HFF-Myc (cell line): Measurements from ENCODE around the gene B3GNT7.
"Not testable (repeated sequence)": the region's sequence is repeated elsewhere in the genome, so short reads cannot be mapped to it uniquely, and the experiment has no call there.

ENCODE experiments used
- DNase-seq: peaks from one replicate; pipeline ENCODE4 v3.0.0-alpha.2; 2011; ENCODE audit warnings: low read depth; ENCODE audit errors: extremely low read depth
- H3K4me3 ChIP-seq: replicated peaks from 2 replicates; pipeline ENCODE4 v1.5.1; 2011; ENCODE audit warnings: low read depth, mild to moderate bottlenecking, control low read depth, low read length
- TF ChIP-seq, protein P1 (sequence below): IDR thresholded peaks from 2 replicates; pipeline ENCODE4 v1.5.1; 2012; ENCODE audit warnings: mild to moderate bottlenecking, low read depth, low read length, control low read depth; ENCODE audit errors: missing control alignments

The B3GNT7 gene

DNA sequence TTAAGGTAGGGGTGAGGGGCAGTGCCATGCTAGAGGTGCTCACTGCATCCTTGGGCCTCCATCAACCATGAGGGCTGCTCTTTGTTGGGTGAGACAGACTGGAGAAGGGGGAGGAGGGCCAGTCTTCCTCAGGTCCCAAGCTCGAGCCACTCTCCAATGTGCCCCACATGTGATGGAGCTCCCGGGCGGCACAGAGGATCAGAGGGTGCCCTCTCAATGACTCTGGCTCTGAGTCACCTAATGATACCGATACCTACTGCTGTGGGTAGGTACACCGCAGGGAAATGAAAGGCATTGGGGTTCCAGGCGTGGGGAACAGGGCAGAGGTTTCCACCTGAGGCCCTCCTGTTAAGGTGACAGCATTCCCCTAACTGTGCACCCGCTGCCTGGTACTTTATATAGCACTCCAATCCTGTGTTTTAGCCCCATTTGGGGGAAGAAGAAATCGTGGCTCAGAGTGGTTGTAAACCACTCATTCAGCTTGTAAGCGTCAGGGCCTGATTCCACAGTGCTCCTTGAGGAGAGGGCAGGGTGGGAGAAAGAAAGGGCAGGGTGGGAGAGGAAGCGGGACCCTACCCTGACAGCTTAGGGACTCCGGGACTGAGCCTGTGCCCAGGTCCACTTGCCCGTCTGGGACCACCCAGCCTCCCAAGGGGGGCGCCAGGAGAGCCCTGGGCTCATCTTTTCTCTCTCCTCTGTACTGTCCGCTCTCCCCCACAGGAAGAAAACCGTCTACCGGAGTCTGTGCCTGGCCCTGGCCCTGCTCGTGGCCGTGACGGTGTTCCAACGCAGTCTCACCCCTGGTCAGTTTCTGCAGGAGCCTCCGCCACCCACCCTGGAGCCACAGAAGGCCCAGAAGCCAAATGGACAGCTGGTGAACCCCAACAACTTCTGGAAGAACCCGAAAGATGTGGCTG, 1.8 kb downstream of the B3GNT7 start:
- TF ChIP-seq, protein P1, sequence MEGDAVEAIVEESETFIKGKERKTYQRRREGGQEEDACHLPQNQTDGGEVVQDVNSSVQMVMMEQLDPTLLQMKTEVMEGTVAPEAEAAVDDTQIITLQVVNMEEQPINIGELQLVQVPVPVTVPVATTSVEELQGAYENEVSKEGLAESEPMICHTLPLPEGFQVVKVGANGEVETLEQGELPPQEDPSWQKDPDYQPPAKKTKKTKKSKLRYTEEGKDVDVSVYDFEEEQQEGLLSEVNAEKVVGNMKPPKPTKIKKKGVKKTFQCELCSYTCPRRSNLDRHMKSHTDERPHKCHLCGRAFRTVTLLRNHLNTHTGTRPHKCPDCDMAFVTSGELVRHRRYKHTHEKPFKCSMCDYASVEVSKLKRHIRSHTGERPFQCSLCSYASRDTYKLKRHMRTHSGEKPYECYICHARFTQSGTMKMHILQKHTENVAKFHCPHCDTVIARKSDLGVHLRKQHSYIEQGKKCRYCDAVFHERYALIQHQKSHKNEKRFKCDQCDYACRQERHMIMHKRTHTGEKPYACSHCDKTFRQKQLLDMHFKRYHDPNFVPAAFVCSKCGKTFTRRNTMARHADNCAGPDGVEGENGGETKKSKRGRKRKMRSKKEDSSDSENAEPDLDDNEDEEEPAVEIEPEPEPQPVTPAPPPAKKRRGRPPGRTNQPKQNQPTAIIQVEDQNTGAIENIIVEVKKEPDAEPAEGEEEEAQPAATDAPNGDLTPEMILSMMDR = no peak
- no peak overlapping the region for H3K4me3 ChIP-seq
- DNase-seq = no peak

DNA sequence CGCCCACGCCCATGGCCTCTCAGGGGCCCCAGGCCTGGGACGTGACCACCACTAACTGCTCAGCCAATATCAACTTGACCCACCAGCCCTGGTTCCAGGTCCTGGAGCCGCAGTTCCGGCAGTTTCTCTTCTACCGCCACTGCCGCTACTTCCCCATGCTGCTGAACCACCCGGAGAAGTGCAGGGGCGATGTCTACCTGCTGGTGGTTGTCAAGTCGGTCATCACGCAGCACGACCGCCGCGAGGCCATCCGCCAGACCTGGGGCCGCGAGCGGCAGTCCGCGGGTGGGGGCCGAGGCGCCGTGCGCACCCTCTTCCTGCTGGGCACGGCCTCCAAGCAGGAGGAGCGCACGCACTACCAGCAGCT, 2.4 kb downstream of the B3GNT7 start:
- no peak overlapping the region for H3K4me3 ChIP-seq
- no peak for DNase-seq
- TF ChIP-seq, protein P1 = no peak

DNA sequence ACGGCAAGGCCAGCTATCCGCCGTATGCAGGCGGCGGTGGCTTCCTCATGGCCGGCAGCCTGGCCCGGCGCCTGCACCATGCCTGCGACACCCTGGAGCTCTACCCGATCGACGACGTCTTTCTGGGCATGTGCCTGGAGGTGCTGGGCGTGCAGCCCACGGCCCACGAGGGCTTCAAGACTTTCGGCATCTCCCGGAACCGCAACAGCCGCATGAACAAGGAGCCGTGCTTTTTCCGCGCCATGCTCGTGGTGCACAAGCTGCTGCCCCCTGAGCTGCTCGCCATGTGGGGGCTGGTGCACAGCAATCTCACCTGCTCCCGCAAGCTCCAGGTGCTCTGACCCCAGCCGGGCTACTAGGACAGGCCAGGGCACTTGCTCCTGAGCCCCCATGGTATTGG, 3.1 kb downstream of the B3GNT7 start:
- DNase-seq = no peak
- TF ChIP-seq, protein P1 = no peak
- H3K4me3 ChIP-seq = no peak overlapping the region

DNA sequence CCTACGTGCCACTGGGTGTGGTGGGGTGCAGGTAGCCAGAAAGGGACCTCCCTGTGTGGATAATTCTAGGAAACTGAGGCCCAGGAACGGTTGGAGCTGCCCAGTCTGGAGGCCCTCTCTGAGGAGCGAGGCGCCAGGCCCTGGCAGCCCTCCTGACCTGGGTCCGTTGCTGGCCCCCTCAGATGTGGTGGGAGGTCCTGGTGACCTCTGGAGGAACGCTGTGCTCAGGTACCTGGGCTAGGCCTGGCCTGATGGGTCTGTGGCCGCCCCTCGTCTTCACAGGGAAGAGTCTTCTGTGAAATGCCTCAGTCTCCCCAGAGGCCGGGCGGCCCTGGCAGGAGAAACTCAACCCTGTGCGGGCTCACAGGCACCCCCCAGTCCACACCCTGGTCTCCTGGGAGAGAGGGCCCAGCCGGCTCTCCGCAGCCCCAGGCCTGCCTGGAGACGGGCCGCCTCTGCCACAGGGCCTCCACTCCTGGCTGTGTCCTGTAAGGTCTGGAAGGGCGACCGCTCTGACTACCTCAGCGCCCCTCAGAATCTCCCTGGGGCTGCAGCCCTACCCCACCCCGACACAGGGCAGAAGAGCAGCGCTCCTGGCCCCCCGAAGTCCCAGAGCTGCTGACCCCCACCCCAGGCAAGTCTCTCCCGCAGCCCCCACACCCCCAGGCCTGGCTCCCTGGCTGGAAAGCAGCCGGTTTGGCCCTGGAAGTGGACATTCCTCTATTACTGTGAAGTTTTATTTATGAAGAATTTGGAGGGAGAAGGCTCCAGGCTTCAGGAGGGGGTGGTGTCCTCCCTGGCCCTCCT, 3.7 kb downstream of the B3GNT7 start:
- no peak overlapping the region for H3K4me3 ChIP-seq
- TF ChIP-seq, protein P1 = no peak
- no peak for DNase-seq

DNA sequence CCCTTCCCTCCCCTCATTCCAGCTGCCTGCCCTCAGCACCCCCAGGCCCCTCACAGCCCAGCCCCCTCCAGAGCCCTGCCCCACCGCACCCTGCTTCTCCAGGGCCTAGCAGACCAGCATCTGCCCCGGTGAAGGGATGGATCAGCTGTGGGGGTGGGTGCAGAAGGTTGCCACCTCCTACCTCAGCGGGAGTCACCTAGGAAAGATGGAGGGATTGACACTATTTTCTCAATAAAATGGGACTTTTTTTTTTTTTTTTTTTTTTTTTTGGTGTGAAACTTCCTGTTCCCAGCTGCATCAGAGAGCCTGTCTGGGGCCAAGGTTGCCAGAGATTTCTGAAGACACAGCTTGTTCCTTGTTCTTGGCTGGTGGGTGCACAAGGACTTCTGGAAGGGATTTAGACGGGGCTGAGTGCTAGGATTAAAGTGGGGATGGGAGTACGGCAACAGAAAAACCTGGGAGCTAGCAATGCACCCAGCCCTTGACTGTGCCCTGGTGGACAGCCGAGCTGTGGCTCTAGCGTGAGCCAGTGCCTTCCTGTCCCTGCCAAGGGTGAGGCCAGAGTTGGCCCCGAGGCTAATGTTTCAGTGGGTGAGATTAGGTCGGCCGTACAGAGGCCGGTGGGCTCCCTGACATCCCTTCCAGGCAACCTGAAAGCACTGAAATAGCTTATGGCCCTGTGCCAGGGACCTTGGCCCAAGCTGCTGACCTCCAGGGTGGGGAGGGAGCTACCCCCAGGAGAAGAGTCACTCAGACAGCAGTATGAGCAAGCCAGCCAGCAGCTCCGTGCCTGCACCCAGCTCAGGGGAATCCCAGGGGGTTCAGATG, 4.6 kb downstream of the B3GNT7 start:
- DNase-seq = no peak
- TF ChIP-seq, protein P1 = no peak
- H3K4me3 ChIP-seq = no peak overlapping the region

DNA sequence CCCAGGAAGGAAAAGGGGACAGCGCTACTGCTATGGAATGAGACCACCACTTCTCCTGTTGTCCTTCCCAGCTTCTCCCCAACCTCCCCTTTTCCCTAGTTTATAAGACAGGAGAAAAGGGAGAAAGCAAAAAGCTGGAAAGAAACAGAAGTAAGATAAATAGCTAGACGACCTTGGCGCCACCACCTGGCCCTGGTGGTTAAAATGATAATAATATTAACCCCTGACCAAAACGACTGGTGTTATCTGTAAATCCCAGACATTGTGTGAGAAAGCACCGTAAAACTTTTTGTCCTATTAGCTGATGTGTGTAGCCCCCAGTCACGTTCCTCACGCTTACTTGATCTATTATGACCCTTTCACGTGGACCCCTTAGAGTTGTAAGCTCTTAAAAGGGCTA, 5.2 kb downstream of the B3GNT7 start:
- not testable (repeated sequence) for H3K4me3 ChIP-seq, DNase-seq

DNA sequence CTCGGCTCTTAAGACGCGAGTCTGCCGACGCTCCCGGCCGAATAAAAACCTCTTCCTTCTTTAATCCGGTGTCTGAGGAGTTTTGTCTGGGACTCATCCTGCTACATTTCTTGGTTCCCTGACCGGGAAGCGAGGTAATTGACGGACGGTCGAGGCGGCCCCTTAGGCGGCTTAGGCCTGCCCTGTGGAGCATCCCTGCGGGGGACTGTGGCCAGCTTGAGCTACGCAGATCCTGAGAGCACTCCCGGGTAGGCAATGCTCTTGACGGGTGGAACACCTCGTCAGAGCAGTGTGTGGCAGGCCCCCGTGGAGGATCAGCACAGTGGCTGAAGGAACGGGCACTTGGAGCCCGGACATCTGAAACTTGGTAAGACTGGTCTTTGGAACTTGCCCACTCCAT, 5.6 kb downstream of the B3GNT7 start:
- H3K4me3 ChIP-seq, DNase-seq: not testable (repeated sequence)

DNA sequence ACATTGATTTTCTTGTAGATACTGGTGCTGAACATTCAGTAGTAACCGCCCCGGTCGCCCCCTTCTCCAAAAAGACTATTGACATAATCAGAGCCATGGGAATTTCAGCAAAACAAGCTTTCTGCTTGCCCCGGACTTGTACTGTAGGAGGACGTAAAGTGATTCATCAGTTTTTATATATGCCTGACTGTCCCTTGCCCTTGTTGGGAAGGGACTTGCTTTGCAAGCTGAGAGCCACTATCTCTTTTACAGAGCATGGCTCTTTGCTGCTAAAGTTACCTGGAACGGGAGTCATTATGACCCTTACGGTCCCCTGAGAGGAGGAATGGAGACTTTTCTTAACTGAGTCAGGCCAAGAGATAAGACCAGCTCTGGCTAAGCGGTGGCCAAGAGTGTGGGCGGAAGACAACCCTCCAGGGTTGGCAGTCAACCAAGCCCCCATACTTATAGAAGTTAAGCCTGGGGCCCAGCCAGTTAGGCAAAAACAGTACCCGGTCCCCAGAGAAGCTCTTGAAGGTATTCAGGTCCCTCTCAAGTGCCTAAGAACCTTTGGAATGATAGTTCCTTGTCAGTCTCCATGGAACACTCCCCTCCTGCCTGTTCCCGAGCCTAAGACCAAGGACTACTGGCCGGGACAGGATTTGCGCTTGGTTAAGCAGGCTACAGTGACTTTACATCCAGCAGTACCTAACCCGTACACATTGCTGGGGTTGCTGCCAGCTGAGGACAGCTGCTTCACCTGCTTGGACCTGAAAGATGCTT, 8.1 kb downstream of the B3GNT7 start:
- not testable (repeated sequence) for DNase-seq, H3K4me3 ChIP-seq

DNA sequence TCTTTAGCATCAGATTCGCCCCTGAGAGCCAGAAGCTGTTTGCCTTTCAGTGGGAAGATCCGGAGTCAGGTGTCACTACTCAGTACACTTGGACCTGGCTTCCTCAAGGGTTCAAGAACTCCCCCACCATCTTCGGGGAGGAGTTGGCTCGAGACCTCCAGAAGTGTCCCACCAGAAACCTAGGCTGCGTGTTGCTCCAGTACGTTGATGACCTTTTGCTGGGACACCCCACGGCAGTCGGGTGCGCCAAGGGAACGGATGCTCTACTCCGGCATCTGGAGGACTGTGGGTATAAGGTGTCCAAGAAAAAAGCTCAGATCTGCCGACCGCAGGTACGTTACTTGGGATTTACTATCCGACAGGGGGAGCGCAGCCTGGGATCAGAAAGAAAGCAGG, 8.7 kb downstream of the B3GNT7 start:
- not testable (repeated sequence) for DNase-seq, H3K4me3 ChIP-seq
